ENCODE results near the gene NLGN4Y. TPM values are rescaled to one million over a fixed set of nuclear protein-coding genes. Genes with fewer than 3 reads are reported as not detected.

NLGN4Y gene
- total and polyA plus RNA-seq, 2 of the 13 experiments (the other 11 are each of a cell fraction or from before 2014, with no cell fraction given) = 6.0 to 16.5 TPM

- Histone ChIP-seq H3K9ac (ENCODE audit: insufficient read depth, low read depth, low read length) (no peak overlapping the region), H3K4me1 (ENCODE audit: insufficient read depth, low read length) (no peaks in the 10 kb centered on the region), H3K9me3 (ENCODE audit: low read length) (no peaks in the 10 kb centered on the region), H3K4me2 (ENCODE audit: low read depth, low read length) (no peak overlapping the region), H3K4me3 (replicated peaks in 1 of 3; ENCODE audit: insufficient read depth in 1 of 3, low read depth in 2 of 3, low read length in 3 of 3) (no peak overlapping the region), H3K27ac (ENCODE audit: extremely low read length, insufficient read depth, low read length) (no peak overlapping the region), H3K79me2 (ENCODE audit: insufficient read depth, low read length) (no peaks in the 10 kb centered on the region), H3K36me3 (replicated peaks in 1 of 2; ENCODE audit: control insufficient read depth in 1 of 2, insufficient read depth in 2 of 2, low read length in 2 of 2) (no peaks in the 10 kb centered on the region), H4K20me1 (ENCODE audit: insufficient read depth, low read length) (no peaks in the 10 kb centered on the region), H3K27me3 (ENCODE audit: control insufficient read depth in 1 of 2, insufficient read depth in 2 of 2, low read length in 2 of 2) (no peaks in the 10 kb centered on the region), H2AFZ (ENCODE audit: low read length) (no peak overlapping the region)
- no TSS peak for BruUV-seq (replicated peaks)
- FAIRE-seq (no peak), ATAC-seq (peak; percentile 46; the same call in 2 of the 3 replicates), DNase-seq (ENCODE audit: low spot score) (no peak)
- CTCF ChIA-PET (ENCODE audit: low intra/inter-chr PET ratio, low total read pairs) = no interaction called here
- in situ Hi-C loops (cut with HindIII; ENCODE audit: extremely low pct_ligation_motif_present, low pct_unique_long_range_greater_than_20kb) (no loop called here), intact Hi-C loops (cut with micrococcal nuclease; ENCODE audit: unreplicated experiment) (loop anchor here (5.0 kb wide), 1 partner anchor 849 kb away; no protein-coding TSS in a partner anchor)
- WGBS (ENCODE audit: low lambda C conversion rate) = 100% methylated on average over 2 of the region's 2 CpGs
- TF ChIP-seq CTCF (CRISPR knock-in tag; IDR thresholded peaks at IDR 0.05) = peak; percentile 29
- TF ChIP-seq CHCHD3 (CRISPR knock-in tag; IDR thresholded peaks at IDR 0.05) = no peak
- POLR2A ChIA-PET = no interaction called here
Measured at GRCh38 chrY:14618513-14618912, 94.2 kb downstream of the NLGN4Y start.

- no peaks in the 10 kb centered on the region; a peak in 1 of 5 replicates for H3K36me3 ChIP-seq (replicated peaks in 1 of 2; ENCODE audit: control insufficient read depth in 1 of 2, insufficient read depth in 2 of 2, low read length in 2 of 2)
- in situ Hi-C loops (cut with HindIII; ENCODE audit: extremely low pct_ligation_motif_present, low pct_unique_long_range_greater_than_20kb) (no loop called here), intact Hi-C loops (cut with micrococcal nuclease; ENCODE audit: unreplicated experiment) (loop anchor here (10.0 kb wide), 1 partner anchor 137 kb away; no protein-coding TSS in a partner anchor)
- no peak overlapping the region for H2AFZ ChIP-seq (ENCODE audit: low read length)
- H3K4me2 ChIP-seq (ENCODE audit: low read depth, low read length) = 0 out of 2 replicates have a peak overlapping the region, but pooled peaks have one; percentile 23
- H3K27me3 ChIP-seq (ENCODE audit: control insufficient read depth in 1 of 2, insufficient read depth in 2 of 2, low read length in 2 of 2) = no peaks in the 10 kb centered on the region
- no TSS peak for BruUV-seq (replicated peaks)
- H3K27ac ChIP-seq (ENCODE audit: extremely low read length, insufficient read depth, low read length) = no peak overlapping the region
- POLR2A ChIA-PET = no interaction called here
- H3K9ac ChIP-seq (ENCODE audit: insufficient read depth, low read depth, low read length) = no peak overlapping the region
- H3K4me1 ChIP-seq (ENCODE audit: insufficient read depth, low read length) = peaks cover 35% of the 10 kb centered on the region
- no peaks in the 10 kb centered on the region for H3K9me3 ChIP-seq (ENCODE audit: low read length)
- peak; percentile 89 for FAIRE-seq
- 0% methylated on average over 6 of the region's 6 CpGs for WGBS (ENCODE audit: low lambda C conversion rate)
- ATAC-seq = peak; percentile 92
- H3K79me2 ChIP-seq (ENCODE audit: insufficient read depth, low read length) = no peaks in the 10 kb centered on the region
- H4K20me1 ChIP-seq (ENCODE audit: insufficient read depth, low read length) = no peaks in the 10 kb centered on the region
- peak; percentile 86 for DNase-seq (ENCODE audit: low spot score)
- no peak overlapping the region for H3K4me3 ChIP-seq (replicated peaks in 1 of 3; ENCODE audit: insufficient read depth in 1 of 3, low read depth in 2 of 3, low read length in 3 of 3)
- CTCF ChIA-PET (ENCODE audit: low intra/inter-chr PET ratio, low total read pairs) = no interaction called here
- TF ChIP-seq RERE (CRISPR knock-in tag; IDR thresholded peaks at IDR 0.05; ENCODE audit: low read depth) (peak; percentile 38; the same call in 1 of the 2 replicates), ATF7-NPFF (CRISPR knock-in tag; IDR thresholded peaks at IDR 0.05; ENCODE audit: low read depth) (no peak), ZNF558 (CRISPR knock-in tag; IDR thresholded peaks at IDR 0.05; ENCODE audit: borderline replicate concordance) (no peak), FOXA1 (IDR thresholded peaks at IDR 0.05) (no peak), FOXA1 (CRISPR knock-in tag; IDR thresholded peaks at IDR 0.05) (peak; percentile 75), MAF1 (CRISPR knock-in tag; IDR thresholded peaks at IDR 0.05; ENCODE audit: borderline replicate concordance) (no peak), ZNF709 (CRISPR knock-in tag; IDR thresholded peaks at IDR 0.05) (no peak), ZNF577 (CRISPR knock-in tag; IDR thresholded peaks at IDR 0.05; ENCODE audit: borderline replicate concordance, low read depth) (no peak)
Measured at GRCh38 chrY:14628208-14628607, 103.9 kb downstream of the NLGN4Y start.

All from HepG2 (cell line).